IMR-90 (cell line): Measurements from ENCODE around the gene RELN. TPM values are rescaled to one million over a fixed set of nuclear protein-coding genes. Genes with fewer than 3 reads are reported as not detected.

Source experiments
- ATAC-seq: fragments of 200-7000 bp; cut with Tn5 transposase; 2 replicates; pipeline ENCODE4 v1.9.1; 2020; ENCODE audit warnings: low read depth, mild to moderate bottlenecking, moderate library complexity
- BruUV-seq: library from RNA; stranded (reverse); fragments of 400-500 nt; replicated peaks from 2 replicates; lab custom pipeline; 2021; lab: Mats Ljungman, UMichigan
- CTCF ChIA-PET: fragments of 300-600 bp; formaldehyde crosslinking; extraction: SDS; loops from one replicate; lab custom pipeline; 2021; ENCODE audit warnings: antibody characterized with exemption; lab: Yijun Ruan, JAX
- POLR2A ChIA-PET: fragments of 300-600 bp; sonication (Branson Sonifier 250); formaldehyde crosslinking; loops from one replicate; lab custom pipeline; 2022; ENCODE audit warnings: antibody characterized with exemption; ENCODE audit not compliant: unreplicated experiment; lab: Charles Lee
- DNase-seq: peaks from one replicate; pipeline ENCODE4 v3.0.0; 2013
- H2AFZ ChIP-seq: replicated peaks from 2 replicates; pipeline ENCODE3; 2013; ENCODE audit warnings: low read length, mild to moderate bottlenecking; ENCODE audit not compliant: poor library complexity
- H2AK5ac ChIP-seq: 2 replicates; pipeline ENCODE4 v1.6.1; 2013; ENCODE audit warnings: low read depth, low read length, inconsistent platforms
- H2AK9ac ChIP-seq: replicated peaks from 2 replicates; pipeline ENCODE3; 2013; ENCODE audit warnings: mild to moderate bottlenecking, low read depth, low read length, moderate library complexity; ENCODE audit not compliant: poor library complexity
- H2BK120ac ChIP-seq: 2 replicates; pipeline ENCODE4 v1.6.1; 2013; ENCODE audit warnings: low read depth, low read length, inconsistent platforms
- H2BK15ac ChIP-seq: 3 replicates; pipeline ENCODE4 v1.6.1; 2013; ENCODE audit warnings: low read depth, low read length, inconsistent platforms
- H2BK20ac ChIP-seq: 2 replicates; pipeline ENCODE4 v1.6.1; 2013; ENCODE audit warnings: low read depth, mild to moderate bottlenecking, inconsistent platforms, low read length, moderate library complexity
- H2BK5ac ChIP-seq: 2 replicates; pipeline ENCODE4 v1.6.1; 2013; ENCODE audit warnings: mild to moderate bottlenecking, low read depth, low read length, inconsistent platforms; ENCODE audit not compliant: poor library complexity, severe bottlenecking
- H3K14ac ChIP-seq: replicated peaks from 2 replicates; pipeline ENCODE4 v1.6.1; 2013; ENCODE audit warnings: low read depth, low read length, inconsistent platforms
- H3K18ac ChIP-seq: 2 replicates; pipeline ENCODE4 v1.6.1; 2013; ENCODE audit warnings: low read depth, low read length, control low read depth
- H3K23ac ChIP-seq: 2 replicates; pipeline ENCODE4 v1.6.1; 2013; ENCODE audit warnings: low read depth, low read length, inconsistent platforms
- H3K27ac ChIP-seq: 2 replicates; pipeline ENCODE4 v1.5.1; 2013; ENCODE audit warnings: mild to moderate bottlenecking, control low read depth, low read length; ENCODE audit not compliant: insufficient read depth
- H3K27me3 ChIP-seq: 2 replicates; pipeline ENCODE4 v1.6.1; 2013; ENCODE audit warnings: low read length; ENCODE audit not compliant: control insufficient read depth, insufficient read depth
- H3K36me3 ChIP-seq: 2 replicates; pipeline ENCODE4 v1.6.1; 2013; ENCODE audit warnings: low read length, mixed read lengths; ENCODE audit not compliant: control insufficient read depth, insufficient read depth
- H3K4ac ChIP-seq: 2 replicates; pipeline ENCODE4 v1.6.1; 2013; ENCODE audit warnings: low read depth, low read length, inconsistent platforms
- H3K4me1 ChIP-seq: 2 replicates; pipeline ENCODE4 v1.6.1; 2013; ENCODE audit warnings: low read length, mixed read lengths; ENCODE audit not compliant: control insufficient read depth, insufficient read depth
- H3K4me2 ChIP-seq: 2 replicates; pipeline ENCODE4 v1.6.1; 2013; ENCODE audit warnings: low read depth, mild to moderate bottlenecking, control low read depth, low read length, moderate library complexity
- H3K4me3 ChIP-seq: 2 replicates; pipeline ENCODE4 v1.5.1; 2013; ENCODE audit warnings: low read depth, mild to moderate bottlenecking, control low read depth, low read length, moderate library complexity; ENCODE audit not compliant: insufficient read depth
- H3K56ac ChIP-seq: 2 replicates; pipeline ENCODE4 v1.6.1; 2013; ENCODE audit warnings: low read length, inconsistent platforms; ENCODE audit not compliant: insufficient read depth; ENCODE audit errors: extremely low read depth
- H3K79me1 ChIP-seq, 2 experiments: 2 replicates each; pipeline ENCODE4 v1.6.1; 2013; ENCODE audit warnings: low read length in 2 of 2, inconsistent platforms in 1 of 2, low read depth in 1 of 2
- H3K9ac ChIP-seq: 2 replicates; pipeline ENCODE4 v1.6.1; 2013; ENCODE audit warnings: low read depth, low read length, control low read depth
- H3K9me1 ChIP-seq: 2 replicates; pipeline ENCODE4 v1.6.1; 2013; ENCODE audit warnings: low read length, inconsistent platforms; ENCODE audit not compliant: insufficient read depth
- H3K9me3 ChIP-seq: 2 replicates; pipeline ENCODE4 v1.6.1; 2013; ENCODE audit warnings: low read length; ENCODE audit not compliant: control insufficient read depth, insufficient read depth
- H4K20me1 ChIP-seq: 2 replicates; pipeline ENCODE4 v1.6.1; 2013; ENCODE audit warnings: low read length, inconsistent platforms; ENCODE audit not compliant: insufficient read depth
- H4K5ac ChIP-seq: 2 replicates; pipeline ENCODE4 v1.6.1; 2013; ENCODE audit warnings: mild to moderate bottlenecking, low read depth, low read length, control low read depth
- H4K8ac ChIP-seq, 2 experiments: 2 replicates each; pipeline ENCODE4 v1.6.1; 2013; ENCODE audit warnings: low read depth in 2 of 2, low read length in 2 of 2, control low read depth in 1 of 2, inconsistent platforms in 1 of 2
- H4K91ac ChIP-seq: 2 replicates; pipeline ENCODE4 v1.6.1; 2013; ENCODE audit warnings: low read depth, low read length, inconsistent platforms; ENCODE audit not compliant: insufficient read depth
- CEBPB ChIP-seq: IDR thresholded peaks from 2 replicates; pipeline ENCODE4 v1.6.1; 2012; ENCODE audit warnings: low read depth, low read length, improper control_type of control experiment
- CTCF ChIP-seq: conservative IDR thresholded peaks from 2 replicates; pipeline ENCODE4 v1.5.1; 2012; ENCODE audit warnings: mild to moderate bottlenecking, low read depth, low read length, improper control_type of control experiment
- MAZ ChIP-seq: IDR thresholded peaks from 2 replicates; pipeline ENCODE4 v1.6.1; 2012; ENCODE audit warnings: low read depth, mild to moderate bottlenecking, low read length, improper control_type of control experiment, moderate library complexity, borderline replicate concordance
- MXI1 ChIP-seq: IDR thresholded peaks from 2 replicates; pipeline ENCODE4 v1.6.1; 2012; ENCODE audit warnings: low read depth, mild to moderate bottlenecking, low read length, moderate library complexity, borderline replicate concordance
- RAD21 ChIP-seq: IDR thresholded peaks from 2 replicates; pipeline ENCODE4 v1.6.1; 2012; ENCODE audit warnings: low read length, improper control_type of control experiment
- RFX5 ChIP-seq: IDR thresholded peaks from 2 replicates; pipeline ENCODE4 v1.8.0; 2012; ENCODE audit warnings: low read depth, mild to moderate bottlenecking, low read length, moderate library complexity
- SMC3 ChIP-seq: fragments of 150-350 bp; IDR thresholded peaks from 2 replicates; pipeline ENCODE4 v1.6.1; 2016; ENCODE audit warnings: low read depth, mild to moderate bottlenecking, antibody characterized with exemption, low read length, moderate library complexity
- USF2 ChIP-seq: fragments of 150-350 bp; IDR thresholded peaks from 2 replicates; pipeline ENCODE4 v1.6.1; 2017; ENCODE audit warnings: mild to moderate bottlenecking, antibody characterized with exemption, low read length, low read depth
- dilution Hi-C: fragments of 300-500 bp; cut with HindIII; formaldehyde crosslinking; loops from one replicate; pipeline ENCODE4 v1.14.3; 2018; ENCODE audit warnings: low sequenced_read_pairs; ENCODE audit not compliant: unreplicated experiment
- in situ Hi-C: fragments of 300-500 bp; cut with MboI; formaldehyde crosslinking; loops from 3 replicates; pipeline ENCODE4 v1.14.3; 2019; ENCODE audit warnings: low sequenced_read_pairs, inconsistent platforms, mixed read lengths
- intact Hi-C: fragments of 100-400 bp; cut with micrococcal nuclease; formaldehyde crosslinking; loops from 2 replicates; pipeline ENCODE4 v1.10.0; 2022
- polyA plus RNA-seq, 3 experiments: library from polyadenylated mRNA; depleted of rRNA; stranded (reverse); fragments of >200 nt; gene quantifications; 2 replicates each; pipeline ENCODE4 v1.2.3, GENCODE V29; 2012; ENCODE audit warnings: low replicate concordance in 1 of 3
- total RNA-seq: library from RNA; depleted of rRNA; stranded (reverse); fragments of >200 nt; gene quantifications from 2 replicates; pipeline ENCODE4 v1.2.3, GENCODE V29; 2012

The RELN gene
- total and polyA plus RNA-seq, 2 of the 4 experiments (the other 2 are of a cell fraction), result 14.7 to 23.7 TPM

DNA sequence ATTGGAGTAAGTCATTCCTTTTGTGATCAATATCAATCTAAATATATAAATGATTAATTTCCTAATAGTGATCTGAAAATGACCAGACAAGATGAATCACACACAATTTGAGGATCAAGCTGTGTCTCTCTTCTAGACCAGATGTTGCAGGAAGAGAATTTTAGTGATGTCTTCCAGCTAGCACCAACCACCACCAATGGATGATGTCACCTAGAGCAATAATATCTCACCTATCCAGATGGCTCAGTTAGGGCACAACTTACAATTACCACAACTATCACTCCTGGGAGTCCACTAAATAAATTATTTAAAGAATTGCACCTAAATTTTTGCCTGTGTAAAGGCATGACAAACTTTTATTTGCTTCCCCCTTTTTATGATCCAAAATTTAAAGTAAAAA, 25.2 kb downstream of the RELN start:
- ChIA-PET POLR2A (no interaction called here), CTCF (no interaction called here)
- intact Hi-C loops, result no loop called here

More for the DNA sequence above, 25.2 kb downstream of the RELN start:
- Histone ChIP-seq H2BK15ac (no peak overlapping the region), H4K20me1 (no peaks in the 10 kb centered on the region), H3K18ac (no peak overlapping the region), H2AFZ (no peak overlapping the region), H2BK20ac (no peak overlapping the region), H4K5ac (no peak overlapping the region), H2AK5ac (no peak overlapping the region), H3K79me1 (no peaks in the 10 kb centered on the region; a peak in 1 of 4 replicates), H3K56ac (no peak overlapping the region), H3K9me3 (no peaks in the 10 kb centered on the region), H2BK5ac (no peak overlapping the region), H3K9ac (no peak overlapping the region), H2BK120ac (no peak overlapping the region), H4K91ac (no peak overlapping the region), H3K36me3 (no peaks in the 10 kb centered on the region), H3K4me3 (no peak overlapping the region), H3K27ac (no peak overlapping the region), H3K9me1 (no peaks in the 10 kb centered on the region), H3K4me1 (no peaks in the 10 kb centered on the region), H3K14ac (no peak overlapping the region), H3K27me3 (no peaks in the 10 kb centered on the region), H3K4me2 (no peak overlapping the region), H3K4ac (no peak overlapping the region), H2AK9ac (no peak overlapping the region), H3K23ac (no peak overlapping the region), H4K8ac (no peak overlapping the region)
- BruUV-seq, result no TSS peak
- TF ChIP-seq CTCF (no peak), MAZ (no peak), SMC3 (no peak), MXI1 (no peak), RFX5 (no peak), USF2 (no peak), RAD21 (no peak), CEBPB (no peak)
- dilution Hi-C loops, result no loop called here
- in situ Hi-C loops, result no loop called here
- DNase-seq, result no peak
- no peak for ATAC-seq
